IMR-90 (cell line): ENCODE results near the gene ARHGEF26. TPM values are rescaled to one million over a fixed set of nuclear protein-coding genes. Genes with fewer than 3 reads are reported as not detected.

Source experiments
- ATAC-seq: fragments of 200-7000 bp; cut with Tn5 transposase; 2 replicates; pipeline ENCODE4 v1.9.1; 2020; ENCODE audit warnings: low read depth, mild to moderate bottlenecking, moderate library complexity
- BruUV-seq: library from RNA; stranded (reverse); fragments of 400-500 nt; replicated peaks from 2 replicates; lab custom pipeline; 2021; lab: Mats Ljungman, UMichigan
- CTCF ChIA-PET: fragments of 300-600 bp; formaldehyde crosslinking; extraction: SDS; loops from one replicate; lab custom pipeline; 2021; ENCODE audit warnings: antibody characterized with exemption; lab: Yijun Ruan, JAX
- POLR2A ChIA-PET: fragments of 300-600 bp; sonication (Branson Sonifier 250); formaldehyde crosslinking; loops from one replicate; lab custom pipeline; 2022; ENCODE audit warnings: antibody characterized with exemption; ENCODE audit not compliant: unreplicated experiment; lab: Charles Lee
- DNase-seq: peaks from one replicate; pipeline ENCODE4 v3.0.0; 2013
- H2AFZ ChIP-seq: replicated peaks from 2 replicates; pipeline ENCODE3; 2013; ENCODE audit warnings: low read length, mild to moderate bottlenecking; ENCODE audit not compliant: poor library complexity
- H2AK5ac ChIP-seq: 2 replicates; pipeline ENCODE4 v1.6.1; 2013; ENCODE audit warnings: low read depth, low read length, inconsistent platforms
- H2AK9ac ChIP-seq: replicated peaks from 2 replicates; pipeline ENCODE3; 2013; ENCODE audit warnings: mild to moderate bottlenecking, low read depth, low read length, moderate library complexity; ENCODE audit not compliant: poor library complexity
- H2BK120ac ChIP-seq: 2 replicates; pipeline ENCODE4 v1.6.1; 2013; ENCODE audit warnings: low read depth, low read length, inconsistent platforms
- H2BK15ac ChIP-seq: 3 replicates; pipeline ENCODE4 v1.6.1; 2013; ENCODE audit warnings: low read depth, low read length, inconsistent platforms
- H2BK20ac ChIP-seq: 2 replicates; pipeline ENCODE4 v1.6.1; 2013; ENCODE audit warnings: low read depth, mild to moderate bottlenecking, inconsistent platforms, low read length, moderate library complexity
- H2BK5ac ChIP-seq: 2 replicates; pipeline ENCODE4 v1.6.1; 2013; ENCODE audit warnings: mild to moderate bottlenecking, low read depth, low read length, inconsistent platforms; ENCODE audit not compliant: poor library complexity, severe bottlenecking
- H3K14ac ChIP-seq: replicated peaks from 2 replicates; pipeline ENCODE4 v1.6.1; 2013; ENCODE audit warnings: low read depth, low read length, inconsistent platforms
- H3K18ac ChIP-seq: 2 replicates; pipeline ENCODE4 v1.6.1; 2013; ENCODE audit warnings: low read depth, low read length, control low read depth
- H3K23ac ChIP-seq: 2 replicates; pipeline ENCODE4 v1.6.1; 2013; ENCODE audit warnings: low read depth, low read length, inconsistent platforms
- H3K27ac ChIP-seq: 2 replicates; pipeline ENCODE4 v1.5.1; 2013; ENCODE audit warnings: mild to moderate bottlenecking, control low read depth, low read length; ENCODE audit not compliant: insufficient read depth
- H3K27me3 ChIP-seq: 2 replicates; pipeline ENCODE4 v1.6.1; 2013; ENCODE audit warnings: low read length; ENCODE audit not compliant: control insufficient read depth, insufficient read depth
- H3K36me3 ChIP-seq: 2 replicates; pipeline ENCODE4 v1.6.1; 2013; ENCODE audit warnings: low read length, mixed read lengths; ENCODE audit not compliant: control insufficient read depth, insufficient read depth
- H3K4ac ChIP-seq: 2 replicates; pipeline ENCODE4 v1.6.1; 2013; ENCODE audit warnings: low read depth, low read length, inconsistent platforms
- H3K4me1 ChIP-seq: 2 replicates; pipeline ENCODE4 v1.6.1; 2013; ENCODE audit warnings: low read length, mixed read lengths; ENCODE audit not compliant: control insufficient read depth, insufficient read depth
- H3K4me2 ChIP-seq: 2 replicates; pipeline ENCODE4 v1.6.1; 2013; ENCODE audit warnings: low read depth, mild to moderate bottlenecking, control low read depth, low read length, moderate library complexity
- H3K4me3 ChIP-seq: 2 replicates; pipeline ENCODE4 v1.5.1; 2013; ENCODE audit warnings: low read depth, mild to moderate bottlenecking, control low read depth, low read length, moderate library complexity; ENCODE audit not compliant: insufficient read depth
- H3K56ac ChIP-seq: 2 replicates; pipeline ENCODE4 v1.6.1; 2013; ENCODE audit warnings: low read length, inconsistent platforms; ENCODE audit not compliant: insufficient read depth; ENCODE audit errors: extremely low read depth
- H3K79me1 ChIP-seq, 2 experiments: 2 replicates each; pipeline ENCODE4 v1.6.1; 2013; ENCODE audit warnings: low read length in 2 of 2, inconsistent platforms in 1 of 2, low read depth in 1 of 2
- H3K9ac ChIP-seq: 2 replicates; pipeline ENCODE4 v1.6.1; 2013; ENCODE audit warnings: low read depth, low read length, control low read depth
- H3K9me1 ChIP-seq: 2 replicates; pipeline ENCODE4 v1.6.1; 2013; ENCODE audit warnings: low read length, inconsistent platforms; ENCODE audit not compliant: insufficient read depth
- H3K9me3 ChIP-seq: 2 replicates; pipeline ENCODE4 v1.6.1; 2013; ENCODE audit warnings: low read length; ENCODE audit not compliant: control insufficient read depth, insufficient read depth
- H4K20me1 ChIP-seq: 2 replicates; pipeline ENCODE4 v1.6.1; 2013; ENCODE audit warnings: low read length, inconsistent platforms; ENCODE audit not compliant: insufficient read depth
- H4K5ac ChIP-seq: 2 replicates; pipeline ENCODE4 v1.6.1; 2013; ENCODE audit warnings: mild to moderate bottlenecking, low read depth, low read length, control low read depth
- H4K8ac ChIP-seq, 2 experiments: 2 replicates each; pipeline ENCODE4 v1.6.1; 2013; ENCODE audit warnings: low read depth in 2 of 2, low read length in 2 of 2, control low read depth in 1 of 2, inconsistent platforms in 1 of 2
- H4K91ac ChIP-seq: 2 replicates; pipeline ENCODE4 v1.6.1; 2013; ENCODE audit warnings: low read depth, low read length, inconsistent platforms; ENCODE audit not compliant: insufficient read depth
- BHLHE40 ChIP-seq: fragments of 150-350 bp; IDR thresholded peaks from 2 replicates; pipeline ENCODE4 v1.6.1; 2016; ENCODE audit warnings: mild to moderate bottlenecking, low read depth, low read length
- CHD1 ChIP-seq: IDR thresholded peaks from 2 replicates; pipeline ENCODE4 v1.6.1; 2012; ENCODE audit warnings: low read depth, low read length, improper control_type of control experiment
- CTCF ChIP-seq: conservative IDR thresholded peaks from 2 replicates; pipeline ENCODE4 v1.5.1; 2012; ENCODE audit warnings: mild to moderate bottlenecking, low read depth, low read length, improper control_type of control experiment
- FOS ChIP-seq: fragments of 150-350 bp; IDR thresholded peaks from 2 replicates; pipeline ENCODE4 v1.6.1; 2016; ENCODE audit warnings: low read depth, low read length
- MAZ ChIP-seq: IDR thresholded peaks from 2 replicates; pipeline ENCODE4 v1.6.1; 2012; ENCODE audit warnings: low read depth, mild to moderate bottlenecking, low read length, improper control_type of control experiment, moderate library complexity, borderline replicate concordance
- MXI1 ChIP-seq: IDR thresholded peaks from 2 replicates; pipeline ENCODE4 v1.6.1; 2012; ENCODE audit warnings: low read depth, mild to moderate bottlenecking, low read length, moderate library complexity, borderline replicate concordance
- NFE2L2 ChIP-seq: fragments of 150-350 bp; IDR thresholded peaks from 2 replicates; pipeline ENCODE4 v1.6.1; 2016; ENCODE audit warnings: low read depth, mild to moderate bottlenecking, low read length
- POLR2A ChIP-seq: IDR thresholded peaks from 2 replicates; pipeline ENCODE4 v1.6.1; 2012; ENCODE audit warnings: mild to moderate bottlenecking, low read depth, low read length
- RAD21 ChIP-seq: IDR thresholded peaks from 2 replicates; pipeline ENCODE4 v1.6.1; 2012; ENCODE audit warnings: low read length, improper control_type of control experiment
- RFX5 ChIP-seq: IDR thresholded peaks from 2 replicates; pipeline ENCODE4 v1.8.0; 2012; ENCODE audit warnings: low read depth, mild to moderate bottlenecking, low read length, moderate library complexity
- USF2 ChIP-seq: fragments of 150-350 bp; IDR thresholded peaks from 2 replicates; pipeline ENCODE4 v1.6.1; 2017; ENCODE audit warnings: mild to moderate bottlenecking, antibody characterized with exemption, low read length, low read depth
- WGBS, 2 experiments: methylation state at CpG; one replicate each; pipeline versions ENCODE4 v1.1.5 to v1.1.7; 2013; ENCODE audit warnings: missing lambda C conversion rate in 2 of 2; ENCODE audit not compliant: insufficient read length in 1 of 2; ENCODE audit errors: extremely low coverage in 2 of 2; 5-methylcytosine and 5-hydroxymethylcytosine counted together
- dilution Hi-C: fragments of 300-500 bp; cut with HindIII; formaldehyde crosslinking; loops from one replicate; pipeline ENCODE4 v1.14.3; 2018; ENCODE audit warnings: low sequenced_read_pairs; ENCODE audit not compliant: unreplicated experiment
- in situ Hi-C: fragments of 300-500 bp; cut with MboI; formaldehyde crosslinking; loops from 3 replicates; pipeline ENCODE4 v1.14.3; 2019; ENCODE audit warnings: low sequenced_read_pairs, inconsistent platforms, mixed read lengths
- intact Hi-C: fragments of 100-400 bp; cut with micrococcal nuclease; formaldehyde crosslinking; loops from 2 replicates; pipeline ENCODE4 v1.10.0; 2022
- polyA plus RNA-seq, 3 experiments: library from polyadenylated mRNA; depleted of rRNA; stranded (reverse); fragments of >200 nt; gene quantifications; 2 replicates each; pipeline ENCODE4 v1.2.3, GENCODE V29; 2012; ENCODE audit warnings: low replicate concordance in 1 of 3
- total RNA-seq: library from RNA; depleted of rRNA; stranded (reverse); fragments of >200 nt; gene quantifications from 2 replicates; pipeline ENCODE4 v1.2.3, GENCODE V29; 2012

The ARHGEF26 gene
- total and polyA plus RNA-seq, 2 of the 4 experiments (the other 2 are of a cell fraction) = 2.0 to 2.3 TPM

- Histone ChIP-seq H3K4me2 (no peak overlapping the region), H4K5ac (no peak overlapping the region), H3K14ac (no peak overlapping the region), H3K27ac (no peak overlapping the region), H2BK20ac (no peak overlapping the region), H4K91ac (no peak overlapping the region), H3K56ac (no peak overlapping the region), H2BK15ac (no peak overlapping the region), H2AK5ac (no peak overlapping the region), H3K36me3 (no peaks in the 10 kb centered on the region), H4K20me1 (no peaks in the 10 kb centered on the region), H3K4me1 (peaks cover 3% of the 10 kb centered on the region; the same call in 1 of the 2 replicates), H3K9me1 (peaks cover 6% of the 10 kb centered on the region; the same call in 1 of the 2 replicates), H3K23ac (no peak overlapping the region), H3K4me3 (no peak overlapping the region), H3K27me3 (no peaks in the 10 kb centered on the region), H3K79me1 (no peaks in the 10 kb centered on the region), H3K9ac (no peak overlapping the region), H2BK5ac (no peak overlapping the region), H2BK120ac (no peak overlapping the region), H4K8ac (no peak overlapping the region), H3K9me3 (no peaks in the 10 kb centered on the region), H3K18ac (no peak overlapping the region), H3K4ac (no peak overlapping the region), H2AFZ (no peak overlapping the region), H2AK9ac (no peak overlapping the region)
- DNase-seq (no peak), ATAC-seq (no peak)
- 86% methylated on average over 2 of the region's 4 CpGs; no CpG with 5 or more reads in 1 of the 2 experiments for WGBS, 2 experiments
- dilution Hi-C loops (no loop called here), intact Hi-C loops (no loop called here), in situ Hi-C loops (loop anchor here (25.0 kb wide), 1 partner anchor 1230 kb away; no protein-coding TSS in a partner anchor)
- TF ChIP-seq FOS (no peak), BHLHE40 (no peak), USF2 (no peak), CTCF (no peak), CHD1 (no peak), RFX5 (no peak), POLR2A (no peak), RAD21 (no peak), MXI1 (no peak), NFE2L2 (no peak), MAZ (no peak)
- ChIA-PET CTCF (no interaction called here), POLR2A (interaction anchor here (0.5 kb wide), 1 partner anchor 122 kb away, joined by 3 read pairs; the partner anchor contains the start of gene ARHGEF26)
- BruUV-seq = no TSS peak
These were observed 121.6 kb downstream of the ARHGEF26 start for GRCh38 chr3:154242766-154243165.
